Lower lobe of right lung (tissue), 2 donors: ENCODE results near the gene PTPRM. TPM values are rescaled to one million over a fixed set of nuclear protein-coding genes. Genes with fewer than 3 reads are reported as not detected.
A peak's percentile ranks its signal among the peaks of the same experiment; 100 is the strongest.

Experiments used
- ATAC-seq, 2 donors: fragments of 200-7000 bp; cut with Tn5 transposase; one replicate each; pipeline ENCODE4 v1.9.1; 2020 to 2022; ENCODE audit warnings: mild to moderate bottlenecking in 2 of 2, moderate library complexity in 2 of 2
- DNase-seq: peaks from one replicate; pipeline ENCODE4 v3.0.0-alpha.2; 2020
- H3K27ac ChIP-seq: fragments of 200-600 bp; one replicate; pipeline ENCODE4 v1.8.0; 2022
- H3K27me3 ChIP-seq: fragments of 200-600 bp; one replicate; pipeline ENCODE4 v1.8.0; 2022; ENCODE audit warnings: low read depth
- H3K36me3 ChIP-seq: fragments of 200-600 bp; one replicate; pipeline ENCODE4 v1.8.0; 2022; ENCODE audit warnings: mild to moderate bottlenecking
- H3K4me1 ChIP-seq: fragments of 200-600 bp; one replicate; pipeline ENCODE4 v1.8.0; 2022
- H3K4me3 ChIP-seq: fragments of 200-600 bp; one replicate; pipeline ENCODE4 v1.8.0; 2022; ENCODE audit warnings: mild to moderate bottlenecking
- H3K9me3 ChIP-seq: fragments of 200-600 bp; one replicate; pipeline ENCODE4 v1.8.0; 2022
- intact Hi-C: fragments of 100-400 bp; cut with DNase I; formaldehyde crosslinking; loops from one replicate; pipeline ENCODE4 v1.11.0; 2022
- total RNA-seq: library from RNA; stranded (reverse); fragmentation: NEBNext Ultra II Directional; extraction: Animal tissue kit (Norgen Biotek cat#: 25700); gene quantifications from one replicate; pipeline ENCODE4 v1.2.1, GENCODE V29; 2021
- TF ChIP-seq, protein P1 (sequence below): fragments of 200-600 bp; IDR thresholded peaks from one replicate; pipeline ENCODE4 v1.8.0; 2022; ENCODE audit warnings: antibody characterized with exemption, mild to moderate bottlenecking
- donor health status: DM: no; HTN: yes; CAD: no; lungs with severe emphysema.

PTPRM gene
- total RNA-seq, 1 donor from 2014 or later = 85.2 TPM

DNA sequence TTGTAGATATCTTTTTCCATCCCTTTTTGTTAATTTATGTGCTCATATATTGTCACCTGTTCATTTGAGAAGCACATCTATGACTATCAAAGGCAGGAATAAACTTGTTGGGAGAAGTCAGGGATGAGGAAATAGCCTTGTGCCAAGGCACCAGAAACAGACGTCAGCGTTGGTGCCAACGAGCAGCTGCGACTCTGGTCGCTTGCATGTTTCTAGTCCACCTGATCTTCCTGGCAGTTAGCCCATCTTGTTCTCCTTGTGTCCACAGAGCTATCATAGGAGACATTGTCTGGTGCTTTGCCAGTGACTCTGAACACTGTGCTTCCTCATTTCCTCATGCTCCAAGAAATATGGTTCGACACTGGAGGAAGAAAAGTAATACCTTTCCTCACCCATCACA, 374.4 kb downstream of the PTPRM start:
- ATAC-seq (peak; percentile 68 to 76), DNase-seq (peak; percentile 65)
- intact Hi-C loops = no loop called here
- Histone ChIP-seq H3K4me1 (peaks cover 19% of the 10 kb centered on the region), H3K36me3 (no peaks in the 10 kb centered on the region), H3K4me3 (no peak overlapping the region), H3K27ac (no peak overlapping the region), H3K9me3 (no peaks in the 10 kb centered on the region), H3K27me3 (no peaks in the 10 kb centered on the region)
- TF ChIP-seq, protein P1, sequence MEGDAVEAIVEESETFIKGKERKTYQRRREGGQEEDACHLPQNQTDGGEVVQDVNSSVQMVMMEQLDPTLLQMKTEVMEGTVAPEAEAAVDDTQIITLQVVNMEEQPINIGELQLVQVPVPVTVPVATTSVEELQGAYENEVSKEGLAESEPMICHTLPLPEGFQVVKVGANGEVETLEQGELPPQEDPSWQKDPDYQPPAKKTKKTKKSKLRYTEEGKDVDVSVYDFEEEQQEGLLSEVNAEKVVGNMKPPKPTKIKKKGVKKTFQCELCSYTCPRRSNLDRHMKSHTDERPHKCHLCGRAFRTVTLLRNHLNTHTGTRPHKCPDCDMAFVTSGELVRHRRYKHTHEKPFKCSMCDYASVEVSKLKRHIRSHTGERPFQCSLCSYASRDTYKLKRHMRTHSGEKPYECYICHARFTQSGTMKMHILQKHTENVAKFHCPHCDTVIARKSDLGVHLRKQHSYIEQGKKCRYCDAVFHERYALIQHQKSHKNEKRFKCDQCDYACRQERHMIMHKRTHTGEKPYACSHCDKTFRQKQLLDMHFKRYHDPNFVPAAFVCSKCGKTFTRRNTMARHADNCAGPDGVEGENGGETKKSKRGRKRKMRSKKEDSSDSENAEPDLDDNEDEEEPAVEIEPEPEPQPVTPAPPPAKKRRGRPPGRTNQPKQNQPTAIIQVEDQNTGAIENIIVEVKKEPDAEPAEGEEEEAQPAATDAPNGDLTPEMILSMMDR = no peak

DNA sequence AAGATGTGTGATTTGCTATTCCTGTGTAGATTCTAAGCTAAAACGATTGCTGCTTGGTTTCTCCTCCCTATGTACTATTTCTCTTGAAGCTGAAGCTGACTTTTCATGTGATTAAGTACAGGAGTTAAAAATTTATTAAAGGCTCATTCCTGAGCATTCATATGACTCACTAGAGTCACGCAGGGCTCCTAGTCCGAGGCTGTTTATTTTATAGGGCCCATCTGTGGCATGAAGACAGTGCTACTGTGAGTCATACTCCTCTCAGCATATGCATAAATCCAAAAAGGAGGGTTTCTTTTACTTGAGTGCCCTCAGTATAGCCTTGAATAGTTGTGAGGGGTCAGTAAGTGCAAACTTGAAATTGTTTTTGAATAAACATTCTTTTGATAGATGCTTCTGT, 378.8 kb downstream of the PTPRM start:
- intact Hi-C loops = no loop called here
- Histone ChIP-seq H3K36me3 (no peaks in the 10 kb centered on the region), H3K27me3 (no peaks in the 10 kb centered on the region), H3K9me3 (no peaks in the 10 kb centered on the region), H3K4me3 (no peak overlapping the region), H3K4me1 (peaks cover 26% of the 10 kb centered on the region), H3K27ac (peak overlapping the region; percentile 61)
- peak; percentile 53 to 83 for ATAC-seq
- no peak for DNase-seq
- TF ChIP-seq, protein P1 = no peak

DNA sequence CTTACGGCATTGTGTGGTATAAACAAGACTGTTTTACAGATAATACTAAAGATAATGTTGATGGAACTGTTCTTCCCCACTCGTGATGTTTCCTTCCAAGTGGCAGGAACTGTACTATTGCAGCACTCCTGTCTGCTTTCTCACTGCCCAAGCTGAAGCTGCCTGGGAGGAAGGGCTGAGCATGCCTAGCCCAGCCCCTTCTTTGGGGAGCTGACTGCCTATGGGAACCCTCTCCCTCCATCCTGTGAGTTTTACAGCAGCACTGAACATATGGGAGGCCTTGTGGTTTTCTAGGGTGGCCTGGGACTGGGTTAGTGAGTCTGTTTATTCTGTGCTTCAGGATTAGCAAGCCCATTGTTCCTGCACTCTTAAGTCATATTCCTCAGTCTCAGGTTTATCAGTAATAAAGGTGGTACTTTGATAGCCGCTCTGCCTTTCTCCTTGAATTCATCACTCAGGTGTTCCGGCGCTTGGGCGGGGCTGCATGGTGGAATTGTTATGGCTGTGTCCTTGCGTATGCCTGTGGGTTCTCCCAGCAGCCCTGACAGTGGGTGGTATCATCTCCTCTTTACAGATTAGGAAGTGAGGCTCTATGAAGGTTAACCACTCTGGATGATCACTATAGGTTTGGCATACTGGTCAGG, 379.7 kb downstream of the PTPRM start:
- no peak for DNase-seq
- Histone ChIP-seq H3K4me1 (peaks cover 22% of the 10 kb centered on the region), H3K27me3 (no peaks in the 10 kb centered on the region), H3K9me3 (no peaks in the 10 kb centered on the region), H3K36me3 (no peaks in the 10 kb centered on the region), H3K4me3 (peak overlapping the region; percentile 12), H3K27ac (peak overlapping the region; percentile 61)
- TF ChIP-seq, protein P1 = no peak
- ATAC-seq = peak; percentile 75 to 87
- intact Hi-C loops = no loop called here

DNA sequence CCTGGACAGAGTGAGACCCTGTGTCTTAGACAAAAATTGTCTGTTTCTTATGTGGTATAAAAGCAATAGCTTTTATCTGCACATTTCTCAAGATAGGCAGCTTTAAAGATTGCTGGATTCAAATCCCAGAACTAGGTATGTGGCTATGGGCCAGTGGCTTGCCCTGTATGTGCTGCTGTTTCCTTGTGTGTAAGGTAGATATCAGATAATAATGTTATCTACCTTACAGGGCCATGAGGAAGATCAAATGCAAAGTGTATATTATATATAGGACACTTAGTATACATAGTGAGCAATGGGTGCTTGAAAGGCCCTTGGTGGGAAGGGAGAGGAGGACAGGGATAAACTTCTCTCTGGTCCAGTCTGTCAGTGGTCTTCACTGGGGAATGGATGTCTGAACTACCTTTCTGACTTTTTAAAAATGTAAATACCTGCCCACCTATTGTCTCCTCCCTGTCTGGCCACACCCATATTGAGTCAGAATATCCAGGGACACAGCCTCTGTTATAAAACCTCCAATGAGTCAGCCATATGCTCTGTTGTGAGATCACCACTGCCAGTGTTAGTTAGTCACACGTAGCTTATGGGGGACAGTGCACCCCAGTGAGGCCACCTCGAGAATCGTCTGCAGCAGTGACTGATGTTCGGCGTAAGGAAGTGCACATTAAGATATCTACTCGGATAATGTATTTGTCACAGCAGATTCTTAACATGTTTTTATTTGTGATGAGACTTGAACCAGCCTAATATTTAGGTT, 383.4 kb downstream of the PTPRM start:
- no peak for ATAC-seq
- intact Hi-C loops = no loop called here
- H3K4me3 ChIP-seq = no peak overlapping the region
- no peak for DNase-seq
- H3K4me1 ChIP-seq = peaks cover 18% of the 10 kb centered on the region
- no peaks in the 10 kb centered on the region for H3K27me3 ChIP-seq
- H3K9me3 ChIP-seq = no peaks in the 10 kb centered on the region
- TF ChIP-seq, protein P1 = no peak
- H3K36me3 ChIP-seq = no peaks in the 10 kb centered on the region
- no peak overlapping the region for H3K27ac ChIP-seq

DNA sequence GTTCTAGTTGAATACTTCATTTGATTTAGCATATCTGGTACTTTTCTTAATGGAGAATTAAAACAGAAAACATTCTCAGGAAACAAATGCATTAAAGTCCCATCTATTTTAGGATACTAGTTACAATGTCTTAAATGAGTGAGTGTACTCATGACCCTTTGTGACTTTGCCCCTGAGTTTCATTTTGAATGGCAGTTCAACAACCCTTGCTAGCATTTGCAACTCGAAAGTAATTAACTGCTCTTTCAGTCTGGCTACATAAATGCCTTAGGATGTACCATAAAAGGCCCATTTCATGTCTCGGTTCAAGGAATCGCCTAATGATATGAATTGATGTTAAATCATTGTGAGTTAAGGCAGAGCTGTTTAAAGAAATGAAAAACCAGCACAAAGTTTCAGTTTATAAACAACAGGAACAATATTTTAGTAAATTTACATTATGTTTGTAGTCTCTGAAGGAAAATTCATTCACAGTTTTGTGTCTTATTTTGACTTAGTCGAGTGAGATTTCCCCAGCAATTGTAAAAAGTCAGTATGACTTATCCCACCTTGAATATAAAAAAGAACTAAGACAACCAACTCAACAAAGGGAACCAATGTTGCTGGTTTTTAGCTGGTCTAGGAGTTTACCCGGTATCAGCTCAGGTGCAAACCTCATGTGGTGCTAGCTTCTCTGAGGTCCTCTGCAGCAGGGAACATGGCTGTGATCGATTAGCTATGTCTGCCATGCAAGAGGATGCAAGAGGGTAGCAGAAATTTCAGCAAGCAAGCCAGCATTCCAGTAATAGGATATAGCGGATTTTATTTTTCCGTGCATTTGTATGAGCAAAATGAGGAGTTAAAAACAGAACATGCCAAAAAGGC, 386.2 kb downstream of the PTPRM start:
- H3K4me3 ChIP-seq = no peak overlapping the region
- no peaks in the 10 kb centered on the region for H3K27me3 ChIP-seq
- no peaks in the 10 kb centered on the region for H3K9me3 ChIP-seq
- ATAC-seq = no peak
- intact Hi-C loops = no loop called here
- TF ChIP-seq, protein P1 = no peak
- H3K27ac ChIP-seq = no peak overlapping the region
- DNase-seq = no peak
- no peaks in the 10 kb centered on the region for H3K36me3 ChIP-seq
- H3K4me1 ChIP-seq = no peaks in the 10 kb centered on the region
